Ovary (tissue), 9 donors: ENCODE measurements around the gene FIGN. TPM values are rescaled to one million over a fixed set of nuclear protein-coding genes. Genes with fewer than 3 reads are reported as not detected.

Experiments used
- DNase-seq, 5 donors: peaks; one replicate each; pipeline ENCODE4 v3.0.0-alpha.2; 2019 to 2020
- H3K27ac ChIP-seq, 2 donors: fragments of 200-600 bp; one replicate each; pipeline versions ENCODE4 v1.5.1 to v1.8.0; 2019 to 2022
- H3K27me3 ChIP-seq: fragments of 200-600 bp; one replicate; pipeline ENCODE4 v1.8.0; 2022
- H3K36me3 ChIP-seq: fragments of 200-600 bp; sonication (generic); one replicate; pipeline ENCODE4 v1.5.1; 2019
- H3K4me1 ChIP-seq: one replicate; pipeline ENCODE4 v1.8.1; 2013; ENCODE audit warnings: mild to moderate bottlenecking, moderate library complexity; ENCODE audit not compliant: insufficient read depth
- H3K4me3 ChIP-seq: fragments of 200-600 bp; sonication (generic); one replicate; pipeline ENCODE4 v1.5.1; 2017
- H3K9me3 ChIP-seq, 2 donors: fragments of 200-600 bp in 1 of 2; sonication (generic) in 1 of 2; one replicate each; pipeline versions ENCODE4 v1.5.1 to v1.8.1; 2013 to 2019; ENCODE audit warnings: mild to moderate bottlenecking in 1 of 2, moderate library complexity in 1 of 2
- CTCF ChIP-seq, 3 donors: fragments of 450-650 bp in 2 of 3; fragments of 200-600 bp in 1 of 3; IDR thresholded peaks; one replicate each; pipeline versions ENCODE4 v1.5.1 to v1.8.0; 2016 to 2022; ENCODE audit warnings: antibody characterized with exemption in 3 of 3, mild to moderate bottlenecking in 1 of 3
- EP300 ChIP-seq: sonication (generic); formaldehyde crosslinking; IDR thresholded peaks from one replicate; pipeline ENCODE4 v1.6.1; 2017; ENCODE audit warnings: antibody characterized with exemption
- POLR2A ChIP-seq: fragments of 450-650 bp; IDR thresholded peaks from one replicate; pipeline ENCODE4 v1.6.1; 2017; ENCODE audit warnings: antibody characterized with exemption, mild to moderate bottlenecking, moderate library complexity
- WGBS, 3 donors: extraction: QIAGEN DNeasy Blood & Tissue Kit in 1 of 3; methylation state at CpG; one replicate each; pipeline versions ENCODE4 v1.1.5 to v1.1.7; 2013 to 2017; 5-methylcytosine and 5-hydroxymethylcytosine counted together
- intact Hi-C, 4 donors: fragments of 100-400 bp; cut with DNase I; formaldehyde crosslinking; loops; one replicate each; pipeline versions ENCODE4 v1.11.0 to v1.15.1; 2022 to 2023
- polyA plus RNA-seq, 2 donors: library from polyadenylated mRNA; stranded (reverse); fragments of 200-250 nt in 1 of 2; fragments of 350-450 nt in 1 of 2; fragmentation: Illumina TruSeq in 1 of 2; extraction: RNeasy Lipid Tissue Mini Kit (QIAGEN cat#74804) in 1 of 2; gene quantifications; one replicate each; pipeline ENCODE4 v1.2.3, GENCODE V29; 2013 to 2014
- total RNA-seq, 7 donors: library from RNA; depleted of rRNA in 2 of 7; stranded (reverse); fragments of >200 nt in 2 of 7; fragmentation: NEBNext Ultra II Directional in 3 of 7; extraction: Animal tissue kit (Norgen Biotek cat#: 25700) in 3 of 7; gene quantifications; one replicate each; pipeline versions ENCODE4 v1.1.0 to v1.2.4, GENCODE V29; 2016 to 2023
- donor health status: DM: no; HTN: no; CAD: no; lungs with moderate emphysema.
- donor health status: DM: no; HTN: no; CAD: no.
- donor health status: Bipolar disorder and iron deficiency.
- donor health status: DM: yes; HTN: yes; CAD: no.
- donor health status: DM: no; HTN: no; CAD: no.
- donor health status: DM: yes; HTN: yes; CAD: no.

FIGN gene
- total and polyA plus RNA-seq, 9 donors, result 2.4 to 15.5 (median 8.9) TPM

- Histone ChIP-seq H3K4me1 (peaks cover 1% of the 10 kb centered on the region), H3K27ac (no peak overlapping the region), H3K36me3 (no peaks in the 10 kb centered on the region), H3K4me3 (no peak overlapping the region), H3K9me3 (no peaks in the 10 kb centered on the region), H3K27me3 (no peaks in the 10 kb centered on the region)
- WGBS, 3 donors, result 76 to 95% (median 87%) methylated on average over 8 of the region's 8 CpGs
- TF ChIP-seq POLR2A (no peak), CTCF (IDR thresholded peaks at IDR 0.05) (no peak), EP300 (no peak)
- DNase-seq, result no peak
- intact Hi-C loops, result no loop called here
These were observed 124.3 kb downstream of the FIGN start for GRCh38 chr2:163611557-163611906.

GRCh38 chr2:163610817-163611556 lies 124.8 kb downstream of the FIGN start:
- no peaks in the 10 kb centered on the region for H3K9me3 ChIP-seq
- intact Hi-C loops, result no loop called here
- no peaks in the 10 kb centered on the region for H3K27me3 ChIP-seq
- H3K4me1 ChIP-seq, result peaks cover 1% of the 10 kb centered on the region
- DNase-seq, result peak in 2 of 5 donors; percentile 16 to 41
- no peaks in the 10 kb centered on the region for H3K36me3 ChIP-seq
- TF ChIP-seq CTCF (IDR thresholded peaks at IDR 0.05), result no peak
- TF ChIP-seq POLR2A, result no peak
- no peak for TF ChIP-seq EP300
- H3K27ac ChIP-seq, result no peak overlapping the region
- 82 to 94% (median 88%) methylated on average over 13 of the region's 13 CpGs for WGBS, 3 donors
- no peak overlapping the region for H3K4me3 ChIP-seq

- Histone ChIP-seq H3K36me3 (no peaks in the 10 kb centered on the region), H3K4me1 (peaks cover 1% of the 10 kb centered on the region), H3K27me3 (no peaks in the 10 kb centered on the region), H3K4me3 (no peak overlapping the region), H3K27ac (no peak overlapping the region), H3K9me3 (no peaks in the 10 kb centered on the region)
- TF ChIP-seq POLR2A, result no peak
- TF ChIP-seq EP300, result no peak
- TF ChIP-seq CTCF (IDR thresholded peaks at IDR 0.05), result no peak
- intact Hi-C loops, result no loop called here
- DNase-seq, result no peak
These were observed 128.2 kb downstream of the FIGN start for GRCh38 chr2:163607630-163608029.

GRCh38 chr2:163606878-163607277 lies 128.9 kb downstream of the FIGN start:
- H3K36me3 ChIP-seq, result no peaks in the 10 kb centered on the region
- no peak overlapping the region for H3K27ac ChIP-seq
- TF ChIP-seq POLR2A, result no peak
- no peak for TF ChIP-seq EP300
- no peak for TF ChIP-seq CTCF (IDR thresholded peaks at IDR 0.05)
- H3K4me3 ChIP-seq, result no peak overlapping the region
- H3K4me1 ChIP-seq, result peaks cover 1% of the 10 kb centered on the region
- no peak for DNase-seq
- 95 to 97% (median 97%) methylated on average over 3 of the region's 3 CpGs for WGBS, 3 donors
- intact Hi-C loops, result no loop called here
- H3K9me3 ChIP-seq, result no peaks in the 10 kb centered on the region
- no peaks in the 10 kb centered on the region for H3K27me3 ChIP-seq
